Lower lobe of right lung (tissue), 2 donors: Measurements from ENCODE around the gene TESK1. TPM values are rescaled to one million over a fixed set of nuclear protein-coding genes. Genes with fewer than 3 reads are reported as not detected.

Experiments used
- ATAC-seq, 2 donors: fragments of 200-7000 bp; cut with Tn5 transposase; one replicate each; pipeline ENCODE4 v1.9.1; 2020 to 2022; ENCODE audit warnings: mild to moderate bottlenecking in 2 of 2, moderate library complexity in 2 of 2
- DNase-seq: peaks from one replicate; pipeline ENCODE4 v3.0.0-alpha.2; 2020
- H3K27ac ChIP-seq: fragments of 200-600 bp; one replicate; pipeline ENCODE4 v1.8.0; 2022
- H3K27me3 ChIP-seq: fragments of 200-600 bp; one replicate; pipeline ENCODE4 v1.8.0; 2022; ENCODE audit warnings: low read depth
- H3K36me3 ChIP-seq: fragments of 200-600 bp; one replicate; pipeline ENCODE4 v1.8.0; 2022; ENCODE audit warnings: mild to moderate bottlenecking
- H3K4me1 ChIP-seq: fragments of 200-600 bp; one replicate; pipeline ENCODE4 v1.8.0; 2022
- H3K4me3 ChIP-seq: fragments of 200-600 bp; one replicate; pipeline ENCODE4 v1.8.0; 2022; ENCODE audit warnings: mild to moderate bottlenecking
- H3K9me3 ChIP-seq: fragments of 200-600 bp; one replicate; pipeline ENCODE4 v1.8.0; 2022
- intact Hi-C: fragments of 100-400 bp; cut with DNase I; formaldehyde crosslinking; loops from one replicate; pipeline ENCODE4 v1.11.0; 2022
- total RNA-seq: library from RNA; stranded (reverse); fragmentation: NEBNext Ultra II Directional; extraction: Animal tissue kit (Norgen Biotek cat#: 25700); gene quantifications from one replicate; pipeline ENCODE4 v1.2.1, GENCODE V29; 2021
- TF ChIP-seq, protein P1 (sequence below): fragments of 200-600 bp; IDR thresholded peaks from one replicate; pipeline ENCODE4 v1.8.0; 2022; ENCODE audit warnings: antibody characterized with exemption, mild to moderate bottlenecking
- donor health status: DM: no; HTN: yes; CAD: no; lungs with severe emphysema.

Gene TESK1
- total RNA-seq, 1 donor from 2014 or later: 44.0 TPM

DNA sequence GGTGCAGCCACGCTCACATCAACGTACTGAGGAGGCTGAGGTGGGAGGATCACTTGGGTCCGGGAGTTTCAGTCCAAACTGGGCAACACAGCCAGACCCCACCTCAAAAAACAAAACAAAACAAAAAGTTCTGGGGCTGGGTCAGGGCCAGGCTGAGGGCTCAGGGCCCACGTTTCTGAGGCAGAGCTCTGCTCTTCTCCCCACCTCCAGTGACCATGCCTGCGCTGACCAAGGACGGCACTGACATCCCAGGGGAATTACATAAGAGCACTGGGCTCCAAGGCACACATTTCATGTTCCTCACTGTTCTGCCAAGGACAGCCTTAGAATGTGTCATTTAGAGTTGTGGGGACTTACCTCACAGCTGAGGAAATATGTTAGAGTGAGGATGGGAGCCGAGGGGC, 40.4 kb upstream of the TESK1 start:
- intact Hi-C loops: no loop called here
- no peak overlapping the region for H3K27ac ChIP-seq
- DNase-seq (no peak), ATAC-seq (no peak)
- H3K4me3 ChIP-seq: no peak overlapping the region
- peaks cover 22% of the 10 kb centered on the region for H3K36me3 ChIP-seq
- H3K9me3 ChIP-seq: no peaks in the 10 kb centered on the region
- TF ChIP-seq, protein P1, sequence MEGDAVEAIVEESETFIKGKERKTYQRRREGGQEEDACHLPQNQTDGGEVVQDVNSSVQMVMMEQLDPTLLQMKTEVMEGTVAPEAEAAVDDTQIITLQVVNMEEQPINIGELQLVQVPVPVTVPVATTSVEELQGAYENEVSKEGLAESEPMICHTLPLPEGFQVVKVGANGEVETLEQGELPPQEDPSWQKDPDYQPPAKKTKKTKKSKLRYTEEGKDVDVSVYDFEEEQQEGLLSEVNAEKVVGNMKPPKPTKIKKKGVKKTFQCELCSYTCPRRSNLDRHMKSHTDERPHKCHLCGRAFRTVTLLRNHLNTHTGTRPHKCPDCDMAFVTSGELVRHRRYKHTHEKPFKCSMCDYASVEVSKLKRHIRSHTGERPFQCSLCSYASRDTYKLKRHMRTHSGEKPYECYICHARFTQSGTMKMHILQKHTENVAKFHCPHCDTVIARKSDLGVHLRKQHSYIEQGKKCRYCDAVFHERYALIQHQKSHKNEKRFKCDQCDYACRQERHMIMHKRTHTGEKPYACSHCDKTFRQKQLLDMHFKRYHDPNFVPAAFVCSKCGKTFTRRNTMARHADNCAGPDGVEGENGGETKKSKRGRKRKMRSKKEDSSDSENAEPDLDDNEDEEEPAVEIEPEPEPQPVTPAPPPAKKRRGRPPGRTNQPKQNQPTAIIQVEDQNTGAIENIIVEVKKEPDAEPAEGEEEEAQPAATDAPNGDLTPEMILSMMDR: no peak
- peaks cover 16% of the 10 kb centered on the region for H3K4me1 ChIP-seq
- no peaks in the 10 kb centered on the region for H3K27me3 ChIP-seq

DNA sequence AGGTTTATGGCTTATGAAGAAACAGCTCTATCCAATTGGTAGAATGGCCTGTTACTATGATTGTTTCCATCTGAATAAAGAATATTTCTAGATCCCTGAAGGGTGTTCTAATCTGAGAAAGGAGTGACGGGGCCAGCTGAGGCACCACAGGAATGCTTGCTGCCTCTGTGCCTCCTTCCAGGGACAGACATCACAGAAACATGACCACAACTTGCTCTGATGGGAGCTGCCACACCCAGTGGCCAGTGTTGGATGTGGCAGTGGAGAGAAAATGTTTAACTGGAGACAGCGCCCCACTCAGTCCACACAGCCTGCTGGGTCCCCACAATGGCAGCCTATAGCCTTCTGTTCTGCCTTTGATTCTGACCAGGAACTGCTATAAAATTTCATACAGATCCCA, 38.6 kb upstream of the TESK1 start:
- Histone ChIP-seq H3K27me3 (no peaks in the 10 kb centered on the region), H3K4me3 (no peak overlapping the region), H3K9me3 (no peaks in the 10 kb centered on the region), H3K36me3 (peaks cover 4% of the 10 kb centered on the region), H3K27ac (no peak overlapping the region), H3K4me1 (peaks cover 16% of the 10 kb centered on the region)
- intact Hi-C loops: no loop called here
- no peak for DNase-seq
- TF ChIP-seq, protein P1: no peak
- ATAC-seq: no peak

DNA sequence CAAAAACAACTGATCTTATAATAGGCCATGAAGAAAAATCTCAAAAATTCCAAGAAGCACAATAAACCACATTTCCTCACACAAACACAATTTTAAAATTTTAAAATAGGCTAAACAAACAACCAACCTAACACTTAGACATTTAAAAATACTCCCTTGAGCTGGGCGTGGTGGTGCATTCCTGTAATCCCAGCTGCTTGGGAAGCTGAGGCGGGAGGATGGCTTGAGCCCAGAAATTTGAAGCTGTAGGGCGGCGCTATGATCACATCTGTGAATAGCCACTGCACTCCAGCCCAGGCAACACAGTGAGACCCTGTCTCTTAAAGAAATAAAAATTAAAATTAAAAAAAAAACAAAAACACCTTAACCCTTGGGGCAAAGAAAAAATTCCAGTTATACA, 36.9 kb upstream of the TESK1 start:
- TF ChIP-seq, protein P1: no peak
- H3K4me3 ChIP-seq: no peak overlapping the region
- H3K4me1 ChIP-seq: peaks cover 12% of the 10 kb centered on the region
- no peaks in the 10 kb centered on the region for H3K27me3 ChIP-seq
- no peak overlapping the region for H3K27ac ChIP-seq
- H3K36me3 ChIP-seq: no peaks in the 10 kb centered on the region
- ATAC-seq (peak in 1 of 2 donors; percentile 38), DNase-seq (no peak)
- intact Hi-C loops: no loop called here
- no peaks in the 10 kb centered on the region for H3K9me3 ChIP-seq

GRCh38 chr9:35569206-35569605, 35.9 kb upstream of the TESK1 start:
- Histone ChIP-seq H3K4me3 (no peak overlapping the region), H3K4me1 (peaks cover 2% of the 10 kb centered on the region), H3K27ac (no peak overlapping the region), H3K9me3 (no peaks in the 10 kb centered on the region), H3K27me3 (no peaks in the 10 kb centered on the region), H3K36me3 (no peaks in the 10 kb centered on the region)
- no peak for ATAC-seq
- intact Hi-C loops: no loop called here
- DNase-seq: no peak
- TF ChIP-seq, protein P1: no peak

- H3K36me3 ChIP-seq: no peaks in the 10 kb centered on the region
- TF ChIP-seq, protein P1: no peak
- no peaks in the 10 kb centered on the region for H3K9me3 ChIP-seq
- no peaks in the 10 kb centered on the region for H3K27me3 ChIP-seq
- DNase-seq: no peak
- no peaks in the 10 kb centered on the region for H3K4me1 ChIP-seq
- intact Hi-C loops: no loop called here
- no peak for ATAC-seq
- H3K4me3 ChIP-seq: no peak overlapping the region
- H3K27ac ChIP-seq: no peak overlapping the region
Observed at GRCh38 chr9:35570709-35571504, 34.2 kb upstream of the TESK1 start.
